NCI-H1930 (cell line): ENCODE data around the gene VPS33B.

Experiments used
- DNase-seq, 2 experiments: peaks; one replicate each; lab custom pipeline; 2025; lab: John Stamatoyannopoulos, UW

VPS33B gene

DNA sequence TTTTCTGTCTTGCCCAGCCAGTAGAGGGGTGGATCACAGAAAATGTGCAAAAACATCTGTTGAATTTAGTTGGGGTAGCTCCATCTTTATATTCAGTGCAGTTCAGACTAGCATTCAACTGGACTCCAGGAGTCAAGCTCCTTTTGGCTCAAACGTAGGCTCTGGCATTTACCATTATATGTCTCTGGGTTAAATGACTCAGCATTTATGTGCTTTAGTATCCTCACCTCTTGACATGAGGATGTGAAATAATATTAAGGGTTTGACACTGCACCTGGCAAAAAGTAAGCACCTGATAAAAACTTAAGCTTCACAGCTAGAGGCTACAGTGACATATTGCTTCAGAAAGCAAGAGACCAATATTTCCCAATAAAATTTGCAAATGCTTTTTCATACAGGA is 42.8 kb downstream of the VPS33B start:
- no peak for DNase-seq

DNA sequence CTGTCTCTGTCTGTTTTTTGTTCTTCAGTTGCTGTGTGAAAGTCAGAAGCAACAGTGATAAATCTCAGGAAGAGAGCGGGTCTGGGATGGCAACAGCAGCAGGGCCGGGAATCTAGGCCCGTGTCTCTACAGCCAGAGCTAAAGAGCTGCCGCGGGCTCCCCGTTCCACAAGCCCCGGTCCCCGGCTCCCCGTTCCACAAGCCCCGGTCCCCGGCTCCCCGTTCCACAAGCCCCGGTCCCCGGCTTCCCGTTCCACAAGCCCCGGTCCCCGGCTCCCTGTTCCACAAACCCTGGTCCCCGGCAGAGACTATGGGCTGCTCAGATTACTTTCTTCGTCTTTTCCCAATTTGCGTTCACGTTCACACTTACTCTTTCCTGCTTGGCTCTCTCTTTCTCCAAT is 48.2 kb downstream of the VPS33B start:
- no peak for DNase-seq

DNA sequence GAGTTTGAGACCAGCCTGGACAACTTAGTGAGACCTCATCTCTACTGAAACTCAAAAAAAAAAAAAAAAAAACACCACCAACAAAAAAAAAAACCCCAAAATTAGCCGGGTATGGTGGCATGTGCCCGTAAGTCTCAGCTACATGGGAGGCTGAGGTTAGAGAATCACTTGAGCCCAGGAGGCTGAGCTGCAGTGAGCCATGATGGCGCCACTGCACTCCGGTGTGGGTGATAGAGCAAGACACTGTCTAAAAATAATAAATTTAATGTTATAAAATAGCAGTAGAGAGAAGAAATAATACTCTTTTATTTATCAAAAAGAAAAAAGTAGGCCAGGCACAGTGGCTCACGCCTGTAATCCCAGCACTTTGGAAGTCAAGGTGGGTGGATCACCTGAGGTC is 50.3 kb downstream of the VPS33B start:
- DNase-seq = no peak

DNA sequence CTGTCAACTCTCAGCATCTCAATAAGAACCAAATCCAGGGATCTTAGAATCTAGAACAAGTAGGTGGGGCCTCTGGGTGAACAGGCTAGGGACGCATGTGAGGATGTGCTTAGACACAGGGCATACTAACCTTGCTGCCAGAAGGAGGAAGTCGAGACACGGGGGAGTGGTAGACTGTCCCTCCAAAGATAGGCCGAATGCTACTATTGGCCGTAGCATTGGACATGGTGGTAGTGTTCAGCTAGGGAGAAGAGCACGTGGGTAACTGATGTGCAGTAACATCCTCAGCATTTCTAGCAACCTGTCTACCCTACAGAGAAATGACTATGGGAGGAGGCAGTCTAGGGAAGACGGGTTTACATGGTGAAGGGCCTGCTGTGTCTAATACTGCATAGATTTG is 52.1 kb downstream of the VPS33B start:
- no peak for DNase-seq

DNA sequence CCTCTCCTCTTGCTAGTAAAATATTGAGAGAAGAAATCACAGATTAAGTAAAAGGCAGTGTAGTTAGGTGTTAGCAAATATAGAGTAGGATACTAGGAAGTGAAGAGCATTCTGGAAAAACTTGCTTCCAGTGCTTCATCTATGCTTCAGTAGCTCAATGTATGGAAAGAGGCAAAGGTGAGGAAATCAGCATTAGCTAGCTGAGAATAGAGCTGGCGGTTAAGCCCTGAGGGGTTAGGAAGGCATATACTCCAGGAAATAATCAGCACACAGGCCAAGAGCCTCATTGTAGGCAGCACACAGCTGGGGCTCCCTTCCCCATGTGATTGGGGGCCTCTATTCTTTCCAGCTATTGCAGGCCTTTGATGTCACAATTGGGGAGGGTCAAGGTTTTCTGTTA is 54.0 kb downstream of the VPS33B start:
- DNase-seq = no peak

DNA sequence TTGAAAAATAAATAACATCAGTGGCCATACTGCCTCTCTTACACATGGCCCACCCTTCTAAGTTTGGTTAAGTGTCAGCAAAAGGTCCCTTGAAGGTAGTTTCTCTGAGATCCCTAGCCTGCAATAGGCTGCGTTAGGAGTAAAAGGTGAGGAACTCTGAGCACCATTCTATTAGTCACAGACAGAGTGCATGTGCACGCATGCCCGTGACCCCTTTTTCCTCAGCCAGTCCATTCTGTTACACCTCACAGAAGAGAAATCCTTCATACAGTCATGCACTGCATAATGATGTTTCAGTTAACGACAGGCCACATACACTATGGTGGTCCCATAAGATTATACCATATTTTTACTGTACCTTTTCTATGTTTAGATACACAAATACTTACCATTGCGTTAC is 55.2 kb downstream of the VPS33B start:
- DNase-seq = no peak

DNA sequence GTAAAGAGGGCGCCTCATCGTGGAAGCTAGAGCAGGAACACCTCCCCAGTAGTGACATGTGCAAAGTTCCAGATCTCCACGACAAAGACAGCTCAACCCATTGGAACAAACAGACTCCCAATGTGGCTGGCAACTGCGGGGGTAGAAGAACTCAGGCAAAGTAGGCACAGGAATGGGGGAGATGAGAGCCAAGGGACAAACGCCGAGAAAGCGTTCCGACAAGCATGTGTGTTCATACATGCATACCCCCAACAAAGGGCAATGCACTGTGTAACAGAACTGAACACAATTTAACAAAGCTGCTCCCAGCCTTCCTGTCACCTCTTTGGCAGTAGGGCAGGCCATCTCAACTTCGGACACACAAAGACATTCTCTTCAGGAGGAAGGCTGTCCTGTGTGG is 56.1 kb downstream of the VPS33B start:
- DNase-seq = no peak

DNA sequence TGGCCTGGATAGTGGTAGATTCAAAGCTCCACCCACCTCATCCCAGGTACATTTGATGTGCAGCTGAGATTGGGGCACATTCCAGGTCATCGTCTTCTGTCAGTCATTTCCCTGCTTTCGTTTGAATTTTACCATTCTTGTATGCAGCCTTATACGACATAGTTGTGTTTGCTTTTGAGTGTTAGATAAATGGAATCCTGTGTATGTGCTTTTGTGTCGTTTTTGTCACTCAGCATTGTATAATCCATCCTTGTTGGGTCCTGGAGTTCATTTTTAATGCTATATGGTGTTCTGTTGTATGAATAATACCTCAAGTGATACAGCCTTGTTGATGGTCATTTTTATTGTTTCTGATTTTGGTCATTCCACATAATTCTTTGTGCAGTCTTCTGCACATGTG is 60.4 kb downstream of the VPS33B start:
- no peak for DNase-seq

DNA sequence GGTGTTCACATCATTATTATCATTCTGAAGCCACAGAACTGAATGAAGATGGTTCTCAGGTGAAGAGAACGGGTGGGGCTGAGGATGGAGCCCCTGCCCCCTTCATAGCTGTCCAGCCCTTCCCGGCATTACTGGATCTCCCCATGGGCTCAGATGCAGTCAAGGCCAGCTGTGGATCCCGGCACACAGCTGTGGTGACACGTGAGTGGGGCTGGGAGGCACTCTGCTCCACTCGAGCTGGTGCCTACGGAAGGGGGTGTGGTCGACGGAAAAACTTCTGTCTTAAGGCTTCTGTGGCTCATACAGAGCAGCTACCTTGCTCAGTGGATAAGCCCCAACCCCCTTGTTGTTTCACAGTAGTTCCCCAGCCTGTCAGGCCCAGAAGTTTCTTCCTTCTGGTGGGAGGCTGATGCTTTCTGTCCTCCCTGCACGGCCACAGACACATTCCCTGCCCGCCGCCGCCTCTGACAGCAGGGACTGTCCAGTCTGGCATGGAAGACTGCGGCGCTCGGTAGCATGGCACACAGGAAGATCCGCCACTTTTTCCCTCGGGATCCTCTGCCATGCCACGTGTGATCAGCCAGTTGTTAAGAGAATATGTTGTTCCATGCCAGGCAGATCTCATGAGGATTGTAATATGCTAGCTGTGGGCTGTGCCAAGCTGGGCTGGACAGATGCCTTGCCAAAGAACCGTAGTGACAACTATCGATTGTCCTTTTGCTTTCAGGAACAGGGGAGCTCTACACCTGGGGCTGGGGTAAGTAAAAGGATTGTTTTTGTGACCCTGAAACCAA is 61.9 kb downstream of the VPS33B start:
- DNase-seq = no peak

DNA sequence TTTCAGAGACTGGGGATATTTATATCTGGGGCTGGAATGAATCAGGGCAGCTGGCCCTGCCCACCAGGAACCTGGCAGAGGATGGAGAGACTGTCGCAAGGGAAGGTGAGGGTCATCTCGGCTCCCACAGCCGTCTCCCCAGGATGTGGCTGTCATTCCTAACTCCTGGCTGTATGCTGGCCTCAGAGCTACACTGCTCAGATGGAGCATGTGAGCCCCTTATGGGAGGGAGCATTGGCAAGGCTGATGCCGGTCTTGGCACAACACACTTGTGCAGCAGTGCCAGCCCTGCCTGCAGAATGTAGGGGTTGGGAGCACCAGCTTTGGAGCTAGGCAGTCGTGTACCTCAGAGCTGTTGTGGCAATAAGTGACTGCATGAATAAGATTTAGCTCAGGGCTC is 62.5 kb downstream of the VPS33B start:
- no peak for DNase-seq

DNA sequence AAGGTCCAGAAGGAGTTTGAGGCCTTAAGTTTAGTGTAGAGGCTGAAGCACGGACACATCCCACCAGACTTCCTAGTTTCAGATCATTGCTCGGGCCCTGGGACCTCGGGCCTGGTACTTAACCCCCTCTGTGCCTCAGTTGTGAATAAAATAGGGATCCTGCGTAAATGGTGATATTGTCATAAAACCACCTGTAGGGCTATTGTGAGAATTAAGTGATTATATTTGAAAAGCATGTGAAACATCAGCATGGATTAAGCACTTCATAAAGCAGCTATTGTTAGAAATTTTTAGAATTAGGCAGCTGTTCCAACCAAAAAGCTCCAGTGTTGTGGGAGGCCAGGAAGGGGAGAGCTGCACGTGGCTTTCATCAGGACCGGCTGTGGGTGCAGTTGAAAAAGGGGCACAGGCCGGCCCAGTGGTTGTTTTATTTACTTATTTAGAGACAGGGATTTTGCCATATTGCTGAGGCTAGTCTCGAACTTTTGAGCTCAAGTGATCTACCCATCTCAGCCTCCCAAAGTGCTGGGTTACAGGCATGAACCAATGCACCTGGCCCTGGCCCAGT is 63.3 kb downstream of the VPS33B start:
- DNase-seq = no peak

DNA sequence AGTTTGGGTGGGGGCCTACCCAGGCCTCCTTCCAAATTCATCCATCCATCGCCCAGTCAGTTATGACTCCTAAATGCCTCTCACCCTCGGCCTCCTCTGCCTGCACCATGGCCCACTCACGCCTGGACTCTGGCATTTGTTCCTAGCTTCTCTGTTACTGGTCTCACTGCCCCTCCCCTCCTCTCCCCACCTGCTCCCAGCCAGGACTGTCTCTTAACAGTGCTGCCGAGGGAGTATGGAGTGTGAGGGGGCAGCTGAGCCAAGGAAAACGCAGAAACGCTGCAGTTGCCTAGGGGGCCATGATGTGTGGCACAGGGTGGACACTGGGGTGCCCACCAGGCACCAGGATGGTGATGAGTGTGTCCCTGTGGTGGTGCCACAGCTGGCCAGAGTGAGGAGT is 64.6 kb downstream of the VPS33B start:
- DNase-seq = no peak

DNA sequence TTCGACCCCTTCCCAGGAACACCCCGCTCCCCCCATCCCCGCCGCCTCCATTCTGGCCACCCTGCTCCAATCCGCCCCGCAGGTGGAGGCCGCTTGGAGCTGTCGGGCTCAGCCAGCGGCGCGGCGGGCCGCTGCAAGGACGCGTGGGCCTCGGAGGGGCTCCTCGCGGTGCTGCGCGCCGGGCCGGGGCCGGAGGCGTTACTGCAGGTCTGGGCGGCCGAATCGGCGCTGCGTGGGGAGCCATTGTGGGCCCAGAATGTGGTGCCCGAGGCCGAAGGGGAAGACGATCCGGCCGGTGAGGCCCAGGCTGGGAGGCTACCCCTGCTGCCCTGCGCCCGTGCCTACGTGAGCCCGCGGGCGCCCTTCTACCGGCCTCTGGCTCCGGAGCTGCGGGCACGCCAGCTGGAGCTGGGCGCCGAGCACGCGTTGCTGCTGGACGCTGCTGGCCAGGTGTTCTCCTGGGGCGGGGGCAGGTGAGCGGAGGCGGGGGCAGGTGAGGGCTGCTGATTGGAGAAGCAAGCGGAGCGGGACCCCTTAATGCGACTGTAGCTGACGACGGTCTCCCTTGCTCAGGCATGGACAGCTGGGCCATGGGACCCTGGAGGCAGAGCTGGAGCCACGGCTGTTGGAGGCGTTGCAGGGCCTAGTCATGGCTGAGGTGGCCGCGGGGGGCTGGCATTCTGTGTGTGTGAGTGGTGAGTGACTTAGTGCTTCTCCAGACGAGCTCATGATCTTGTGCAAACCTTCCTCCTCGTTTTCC is 65.2 kb downstream of the VPS33B start:
- DNase-seq = no peak

DNA sequence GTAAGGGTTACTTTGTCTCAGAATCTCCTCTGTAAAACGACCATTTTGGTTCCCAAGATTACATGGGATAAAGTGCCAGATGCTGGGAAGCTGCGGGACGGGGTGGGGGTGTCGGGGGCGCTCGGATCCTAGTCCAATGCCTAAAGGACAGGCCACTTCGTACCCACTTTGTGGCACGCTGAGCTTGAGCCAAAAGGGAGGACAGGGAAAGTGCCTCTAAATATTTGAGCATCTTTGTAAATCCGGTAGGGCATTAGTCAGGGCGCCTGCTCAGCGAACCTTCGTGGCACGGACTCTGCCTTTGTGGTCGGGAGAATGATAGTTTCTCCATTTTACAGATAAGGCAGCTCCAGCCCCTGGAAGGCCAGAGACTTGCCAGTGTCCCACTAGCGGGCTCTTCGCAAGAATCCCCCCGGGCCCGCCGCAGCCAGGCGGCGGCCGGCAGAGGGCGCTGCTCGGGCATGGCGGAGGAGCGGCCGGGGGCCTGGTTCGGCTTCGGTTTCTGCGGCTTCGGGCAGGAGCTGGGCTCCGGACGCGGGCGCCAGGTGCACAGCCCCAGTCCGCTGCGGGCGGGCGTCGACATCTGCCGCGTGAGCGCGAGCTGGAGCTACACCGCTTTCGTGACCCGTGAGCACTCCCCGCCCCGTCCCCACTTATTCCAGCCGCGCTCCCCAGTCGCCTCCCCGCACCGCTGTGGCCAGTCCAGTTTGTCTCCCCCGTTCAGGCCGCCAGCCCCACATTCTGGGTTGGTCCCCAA is 65.9 kb downstream of the VPS33B start:
- no peak for DNase-seq

DNA sequence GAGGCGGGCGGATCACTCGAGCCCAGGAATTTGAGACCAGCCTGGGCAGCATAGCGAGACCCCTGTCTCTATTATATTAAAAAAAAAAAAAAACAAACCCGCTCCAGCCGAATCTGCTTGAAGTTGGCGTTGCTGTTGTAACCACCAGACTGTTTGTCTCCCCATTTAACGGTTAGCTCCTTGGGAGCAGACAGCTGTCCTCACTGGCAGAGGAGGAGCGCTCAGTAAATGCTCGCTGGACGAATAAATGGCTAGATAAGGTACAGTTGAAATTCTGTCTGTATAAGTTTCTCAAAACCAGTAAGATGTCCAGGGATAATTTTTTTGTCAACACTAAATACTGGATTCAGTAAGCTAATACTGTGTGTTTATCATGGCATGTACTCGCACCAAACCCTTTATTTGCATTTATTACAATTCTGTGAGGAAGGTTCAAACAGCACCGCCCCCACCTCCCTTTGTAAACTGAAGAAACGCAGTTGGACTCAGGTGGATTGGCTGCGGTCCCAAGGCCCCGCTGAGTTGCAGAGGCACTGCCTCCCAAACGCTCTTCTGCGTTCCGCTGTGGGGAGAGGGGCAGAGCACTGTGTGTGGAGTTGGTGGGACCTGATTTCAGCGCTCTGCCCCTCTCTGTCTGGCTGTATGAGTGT is 66.6 kb downstream of the VPS33B start:
- DNase-seq = no peak

DNA sequence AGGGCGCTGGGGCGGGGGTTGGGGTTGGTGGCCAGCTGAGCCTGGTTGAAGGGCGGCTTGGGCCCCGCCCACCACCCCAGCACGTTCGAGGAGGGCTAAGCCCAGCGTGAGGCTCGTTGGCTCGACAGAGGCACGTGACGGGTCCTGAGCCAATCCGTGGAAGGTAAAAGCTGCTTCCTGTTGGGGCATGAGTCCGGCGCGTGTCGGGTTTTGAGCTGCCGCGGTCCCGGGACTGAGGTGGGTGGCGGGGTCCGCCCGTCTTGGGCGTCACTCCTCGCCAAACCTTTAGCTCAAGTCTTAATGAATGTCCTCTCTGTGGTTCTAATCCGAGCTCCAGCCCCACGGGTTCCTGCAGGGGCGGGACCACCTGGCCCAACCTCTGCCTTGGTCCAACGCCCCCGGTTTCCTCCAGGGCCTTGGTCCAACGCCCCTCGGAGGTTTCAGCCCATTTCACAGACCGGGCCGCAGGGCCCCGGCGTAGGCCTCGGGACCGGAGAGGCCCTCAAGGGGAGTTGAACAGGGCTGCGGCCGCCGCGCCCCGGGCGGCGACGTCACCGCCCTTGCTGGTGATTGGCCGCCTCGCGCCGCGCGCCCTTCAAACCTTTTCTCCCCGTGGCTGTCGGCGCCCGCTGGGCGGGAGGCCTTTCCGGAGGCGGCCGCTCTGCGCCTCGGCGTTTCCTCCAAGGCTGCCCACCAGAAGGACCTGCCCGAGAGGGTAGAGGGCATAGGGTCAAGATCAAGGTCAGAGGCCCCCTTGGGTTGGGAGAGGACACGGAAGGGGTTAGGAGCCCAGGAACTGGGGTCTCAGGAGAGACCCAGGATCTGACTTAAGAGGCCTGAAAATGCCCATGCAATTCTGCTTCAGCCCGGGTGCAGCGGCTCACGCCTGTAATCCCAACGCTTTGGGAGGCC is 67.4 kb downstream of the VPS33B start, which contains the start of gene RCCD1:
Gene RCCD1 (plus strand): TSS at position 173 of the 912 bp plus-strand sequence. CDS start 1,851 bp downstream, outside the sequence.
- peak; percentile 67 to 83 for DNase-seq

DNA sequence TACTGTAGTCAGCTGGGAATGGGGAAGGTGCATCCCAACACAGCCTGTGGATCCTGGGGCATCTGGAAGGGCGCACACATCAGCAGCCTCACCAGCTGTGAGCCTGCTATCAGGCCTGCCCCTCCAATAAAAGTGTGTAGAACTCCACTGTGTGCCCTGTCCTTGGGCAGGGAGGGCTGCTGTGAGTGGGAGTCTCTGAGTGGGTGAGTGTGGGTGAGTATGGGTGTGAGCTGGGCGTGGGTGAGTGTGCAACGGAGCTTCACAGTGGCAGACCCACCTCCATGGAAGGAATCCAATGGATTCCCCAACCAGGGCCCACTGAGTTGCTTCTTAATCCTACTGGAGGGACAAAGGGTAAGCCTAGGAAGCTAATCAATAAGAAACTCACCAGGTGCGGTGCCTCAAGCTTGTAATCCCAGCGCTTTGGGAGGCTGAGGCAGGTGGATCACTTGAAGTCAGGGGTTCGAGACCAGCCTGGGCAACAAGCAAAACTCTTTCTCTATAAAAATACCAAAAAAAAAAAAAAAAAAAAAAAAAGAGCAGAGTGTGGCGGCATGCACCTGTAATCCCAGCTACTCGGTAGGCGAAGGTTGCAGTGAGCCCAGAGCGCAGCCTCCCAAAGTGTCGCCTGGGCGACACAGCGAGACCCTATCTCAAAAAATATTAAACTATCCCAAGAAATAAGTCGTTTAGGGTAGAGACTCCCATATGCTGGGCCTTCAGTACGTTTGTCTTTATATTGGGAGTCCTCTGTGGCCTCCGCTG is 68.3 kb downstream of the VPS33B start:
- no peak for DNase-seq

DNA sequence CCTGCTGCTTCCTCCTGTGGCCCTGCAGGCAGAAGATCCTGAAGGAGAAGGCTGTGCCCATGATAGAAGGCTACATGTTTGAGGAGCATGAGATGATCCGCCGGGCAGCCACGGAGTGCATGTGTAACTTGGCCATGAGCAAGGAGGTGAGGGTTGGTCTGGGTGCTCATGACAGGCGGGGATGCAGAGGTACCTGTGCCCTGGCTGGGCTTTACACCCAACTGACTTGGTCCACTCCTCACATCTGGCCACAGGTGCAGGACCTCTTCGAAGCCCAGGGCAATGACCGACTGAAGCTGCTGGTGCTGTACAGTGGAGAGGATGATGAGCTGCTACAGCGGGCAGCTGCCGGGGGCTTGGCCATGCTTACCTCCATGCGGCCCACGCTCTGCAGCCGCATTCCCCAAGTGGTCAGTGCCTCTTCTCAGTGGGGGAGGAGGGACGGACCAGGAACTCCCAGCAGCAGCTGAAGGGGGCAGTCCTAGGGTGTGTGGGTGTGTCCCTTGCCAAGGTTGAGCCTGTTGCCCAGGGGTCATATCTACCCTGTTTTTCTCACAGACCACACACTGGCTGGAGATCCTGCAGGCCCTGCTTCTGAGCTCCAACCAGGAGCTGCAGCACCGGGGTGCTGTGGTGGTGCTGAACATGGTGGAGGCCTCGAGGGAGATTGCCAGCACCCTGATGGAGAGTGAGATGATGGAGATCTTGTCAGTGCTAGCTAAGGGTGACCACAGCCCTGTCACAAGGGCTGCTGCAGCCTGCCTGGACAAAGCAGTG is 69.3 kb downstream of the VPS33B start:
- no peak for DNase-seq

DNA sequence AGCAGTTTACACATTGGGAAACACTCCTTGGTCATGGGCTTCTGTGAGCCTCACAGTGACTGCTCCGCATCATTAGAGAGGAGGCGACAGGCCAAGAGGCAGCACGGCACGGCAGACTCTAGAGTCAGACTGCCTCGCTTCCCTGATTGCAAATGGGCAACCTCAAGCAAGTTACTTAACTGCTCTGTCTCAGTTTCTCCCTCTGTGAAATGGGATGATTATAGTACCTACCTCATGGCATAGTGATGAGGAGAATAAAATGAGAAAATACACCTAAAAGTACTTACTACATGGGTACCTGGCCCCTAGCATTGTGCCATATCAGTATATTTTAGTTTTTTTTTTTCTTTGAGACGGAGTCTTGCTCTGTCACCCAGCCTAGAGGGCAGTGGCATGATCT is 71.7 kb downstream of the VPS33B start:
- DNase-seq = no peak
